H7 (cell line): ENCODE data around the gene FOXL2NB. TPM values are rescaled to one million over a fixed set of nuclear protein-coding genes. Genes with fewer than 3 reads are reported as not detected.

Experiments used
- DNase-seq: peaks from one replicate; pipeline ENCODE4 v3.0.0; 2012
- H3K27me3 ChIP-seq: 2 replicates; pipeline ENCODE4 v1.6.0; 2011; ENCODE audit warnings: mild to moderate bottlenecking, low read length; ENCODE audit not compliant: control insufficient read depth, insufficient read depth
- H3K36me3 ChIP-seq: replicated peaks from 2 replicates; pipeline ENCODE4 v1.5.1; 2011; ENCODE audit warnings: low read length; ENCODE audit not compliant: control insufficient read depth, insufficient read depth
- H3K4me3 ChIP-seq: 2 replicates; pipeline ENCODE4 v1.5.1; 2011; ENCODE audit warnings: low read depth, mild to moderate bottlenecking, control low read depth, low read length, moderate library complexity; ENCODE audit not compliant: insufficient read depth
- total RNA-seq: library from RNA; depleted of rRNA; stranded (reverse); fragments of >200 nt; shearing (Covaris generic); gene quantifications from 2 replicates; pipeline ENCODE4 v1.2.3, GENCODE V29; 2014

FOXL2NB gene
- total RNA-seq, 1 experiment from 2014 or later, result 3.9 TPM

DNA sequence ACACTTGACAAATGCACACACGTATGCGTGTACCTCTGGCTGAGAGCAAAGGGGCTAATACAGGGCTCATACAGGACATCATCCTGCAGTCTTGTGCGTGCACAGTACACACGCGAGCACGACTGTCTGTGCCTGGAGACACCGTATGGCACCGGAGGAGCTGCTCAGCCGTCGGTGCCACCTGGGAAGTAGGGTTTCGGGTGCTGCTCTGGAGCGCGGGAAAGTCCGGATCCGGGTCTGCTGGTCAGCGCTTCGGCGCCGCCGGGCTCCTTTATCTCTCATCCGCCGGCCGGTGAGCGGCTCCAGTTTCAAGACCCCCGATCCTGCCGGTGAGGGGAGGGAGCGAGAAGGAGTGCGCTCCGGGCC, 9.3 kb upstream of the FOXL2NB start:
- peaks cover 68% of the 10 kb centered on the region for H3K27me3 ChIP-seq
- H3K4me3 ChIP-seq, result no peak overlapping the region; the same call in 1 of the 2 replicates
- no peaks in the 10 kb centered on the region for H3K36me3 ChIP-seq
- DNase-seq, result no peak

DNA sequence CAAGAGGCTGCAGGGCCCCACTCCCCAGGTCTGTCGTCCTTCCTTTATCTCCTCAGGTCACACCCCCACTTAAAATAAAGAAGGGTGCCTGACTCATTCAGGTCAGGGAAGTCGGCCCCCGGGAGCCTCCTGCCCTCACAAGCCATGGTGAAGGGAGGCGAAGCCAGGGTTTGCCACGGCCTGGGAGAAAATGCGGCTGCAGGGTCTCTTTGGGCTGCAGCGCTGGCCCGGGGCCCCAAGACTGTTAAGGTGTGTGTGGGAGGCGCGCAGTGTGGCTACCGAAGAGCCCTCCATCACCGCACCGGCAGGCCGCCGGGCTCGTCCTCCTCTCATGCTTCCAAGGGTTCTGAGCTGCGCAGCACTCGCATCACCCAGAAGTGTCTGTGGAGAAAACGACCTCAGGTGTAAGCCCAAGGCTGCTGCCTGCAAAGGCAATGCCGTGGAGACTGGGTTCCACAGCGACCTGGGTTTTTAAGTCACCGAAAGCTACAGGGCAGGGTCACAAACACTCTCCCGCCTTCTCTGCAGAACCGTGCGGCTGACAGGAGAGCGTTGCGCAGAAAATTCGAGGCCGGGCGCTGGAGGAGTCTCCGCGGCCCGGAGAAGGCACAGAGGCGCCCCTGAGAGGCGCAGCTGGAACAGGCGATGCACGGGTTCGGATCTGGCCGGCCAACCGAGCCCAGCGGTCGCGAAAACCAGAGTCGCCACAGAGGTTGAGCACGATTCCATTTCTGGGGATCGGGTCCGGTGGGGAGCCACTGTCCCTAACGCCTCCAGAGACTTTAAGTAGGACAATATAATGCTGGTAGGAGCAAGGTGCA, 8.8 kb upstream of the FOXL2NB start:
- peak overlapping the region; percentile 19; the same call in 1 of the 2 replicates for H3K4me3 ChIP-seq
- no peaks in the 10 kb centered on the region for H3K36me3 ChIP-seq
- DNase-seq, result peak; percentile 79
- H3K27me3 ChIP-seq, result peaks cover 74% of the 10 kb centered on the region

DNA sequence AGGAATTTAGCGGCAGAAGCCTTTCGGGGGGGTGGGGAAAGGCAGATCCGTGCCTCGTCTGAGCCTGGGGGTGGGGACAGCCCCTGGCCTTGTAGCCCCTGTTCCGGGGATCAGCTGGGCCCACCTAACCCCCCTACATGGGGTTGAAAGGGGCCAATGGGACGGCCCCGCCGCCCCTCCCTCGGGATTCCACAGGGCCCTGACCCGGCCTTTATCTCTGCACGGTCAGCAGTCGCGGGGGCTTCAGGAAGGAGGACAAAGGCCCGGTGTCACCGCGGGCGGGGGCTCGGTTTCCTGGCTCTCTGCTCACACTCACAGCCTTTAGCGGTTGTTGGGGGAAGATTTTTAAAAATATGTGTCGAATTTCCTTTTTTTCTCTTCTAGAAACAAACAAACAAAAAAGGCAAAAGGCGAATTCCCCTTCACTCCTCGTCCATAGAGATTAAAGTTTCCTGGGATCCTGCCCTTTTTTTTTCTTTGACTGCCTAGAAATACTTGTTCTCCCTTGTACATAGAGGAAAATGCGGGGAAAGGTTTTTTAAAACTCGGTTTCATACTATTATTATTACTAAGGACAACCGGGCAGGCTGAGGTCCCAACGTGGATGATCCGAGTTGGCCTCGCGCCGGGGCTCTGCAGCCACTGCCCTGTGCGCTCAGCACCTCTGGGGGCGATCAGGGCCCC, 8.0 kb upstream of the FOXL2NB start:
- Histone ChIP-seq H3K4me3 (peak overlapping the region; percentile 19; the same call in 1 of the 2 replicates), H3K27me3 (peaks cover 81% of the 10 kb centered on the region), H3K36me3 (no peaks in the 10 kb centered on the region)
- no peak for DNase-seq

DNA sequence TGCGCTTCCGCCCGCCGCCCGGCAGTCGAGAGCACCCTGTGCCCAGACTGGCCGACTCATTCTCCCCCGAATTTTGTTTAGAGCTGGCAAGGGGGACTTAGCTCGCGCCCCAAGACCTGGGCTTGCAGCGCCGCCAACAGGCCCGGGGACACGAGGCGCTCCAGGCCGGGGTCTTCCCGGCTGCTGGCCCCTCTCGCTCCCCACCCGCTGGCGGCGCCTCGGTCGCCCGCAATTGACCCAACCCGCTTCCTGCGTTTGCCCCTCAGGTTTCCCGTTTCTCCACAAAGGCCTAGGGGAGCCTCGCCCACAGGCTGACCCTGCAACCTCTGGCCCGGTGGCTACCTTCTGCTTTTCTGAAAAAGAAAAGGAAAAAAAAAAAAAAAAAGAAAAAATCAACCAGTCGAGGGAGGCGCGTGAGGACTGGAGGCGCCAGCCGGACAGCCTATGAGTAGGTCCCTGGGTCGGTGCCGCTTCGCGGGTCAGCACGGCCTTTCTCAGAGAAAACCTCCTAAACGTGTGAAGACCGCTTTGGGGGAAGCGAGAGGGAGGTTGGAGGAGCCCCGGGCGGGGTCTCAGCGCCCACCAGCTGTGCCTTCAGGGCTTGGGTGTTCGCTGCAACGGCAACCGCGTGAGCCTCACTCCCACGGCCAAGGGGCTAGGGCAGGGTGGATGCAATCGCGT, 7.3 kb upstream of the FOXL2NB start:
- Histone ChIP-seq H3K4me3 (peak overlapping the region; percentile 19; the same call in 1 of the 2 replicates), H3K27me3 (peaks cover 87% of the 10 kb centered on the region), H3K36me3 (no peaks in the 10 kb centered on the region)
- peak; percentile 90 for DNase-seq

DNA sequence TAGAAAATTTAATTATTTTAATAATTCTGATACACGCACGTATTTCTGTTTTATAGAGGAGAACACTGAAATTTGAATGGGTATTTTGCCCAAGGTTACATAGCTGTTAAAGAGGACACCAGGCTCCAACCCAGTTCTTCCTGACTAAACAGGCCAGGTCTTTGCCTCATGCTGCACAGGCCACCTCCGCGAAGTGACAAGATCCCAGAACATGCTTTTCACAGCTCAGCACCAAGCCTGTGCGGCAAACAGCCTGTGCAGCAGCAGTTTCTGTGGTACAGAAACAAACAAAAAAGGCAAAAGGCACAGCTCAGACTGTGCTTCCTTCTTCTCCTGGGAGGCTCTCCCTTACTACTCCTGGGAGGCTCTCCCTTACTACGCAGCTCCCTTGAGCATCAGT, 6.6 kb upstream of the FOXL2NB start:
- no peaks in the 10 kb centered on the region for H3K36me3 ChIP-seq
- DNase-seq, result no peak
- peaks cover 93% of the 10 kb centered on the region for H3K27me3 ChIP-seq
- H3K4me3 ChIP-seq, result no peak overlapping the region

DNA sequence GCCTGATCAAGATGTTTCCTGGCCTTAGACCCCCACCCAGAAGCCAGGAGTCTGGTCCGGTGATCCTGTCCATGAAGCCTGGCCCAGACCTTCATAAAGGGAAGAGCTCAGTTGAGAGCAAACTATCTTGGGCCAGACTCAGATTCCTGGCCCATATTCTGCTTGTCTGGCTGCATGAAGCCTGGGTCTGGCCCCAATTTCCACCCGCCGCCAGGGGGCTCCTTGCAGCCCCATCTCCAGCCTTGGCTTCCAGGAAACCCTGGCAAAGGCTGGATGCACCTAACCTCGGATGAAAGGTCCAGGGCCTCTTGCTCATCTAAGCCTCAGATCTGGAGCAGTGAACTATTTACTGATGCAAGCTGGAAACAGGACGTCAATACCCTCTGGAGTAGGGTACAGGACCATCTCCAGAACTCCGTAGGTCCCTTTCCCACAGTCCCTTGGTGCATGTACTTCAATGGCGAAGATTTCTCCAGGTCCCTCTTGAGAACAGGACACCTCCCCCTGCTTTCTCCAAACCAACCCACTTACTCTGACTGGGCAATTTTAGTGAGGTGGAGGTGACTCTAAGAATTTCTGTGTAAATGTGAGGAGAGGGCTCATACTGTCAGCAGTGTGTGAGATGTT, 5.6 kb upstream of the FOXL2NB start:
- Histone ChIP-seq H3K36me3 (no peaks in the 10 kb centered on the region), H3K27me3 (peaks cover 99% of the 10 kb centered on the region), H3K4me3 (no peak overlapping the region)
- DNase-seq, result peak; percentile 88

DNA sequence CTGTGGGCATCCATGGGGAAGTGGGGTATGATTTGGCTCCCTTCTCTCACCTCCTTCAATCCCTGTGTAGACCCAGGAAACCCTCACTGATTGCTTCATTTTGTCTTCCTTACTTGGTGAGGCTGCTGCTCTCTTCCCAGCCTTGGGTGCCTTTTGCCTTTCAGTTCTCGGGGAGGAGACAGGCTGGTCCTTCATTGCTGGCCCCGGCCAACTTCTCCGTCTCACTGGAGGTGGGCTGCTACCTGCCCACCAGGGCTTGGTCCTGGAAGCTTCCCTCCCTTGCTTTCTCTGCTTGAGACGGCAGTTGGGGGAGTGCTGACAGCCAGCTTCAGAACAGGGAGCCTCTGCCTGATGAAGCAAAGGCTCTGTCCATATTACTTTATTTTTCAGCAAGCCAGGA, 4.7 kb upstream of the FOXL2NB start:
- Histone ChIP-seq H3K36me3 (no peaks in the 10 kb centered on the region), H3K27me3 (peaks cover 99% of the 10 kb centered on the region), H3K4me3 (no peak overlapping the region)
- no peak for DNase-seq

DNA sequence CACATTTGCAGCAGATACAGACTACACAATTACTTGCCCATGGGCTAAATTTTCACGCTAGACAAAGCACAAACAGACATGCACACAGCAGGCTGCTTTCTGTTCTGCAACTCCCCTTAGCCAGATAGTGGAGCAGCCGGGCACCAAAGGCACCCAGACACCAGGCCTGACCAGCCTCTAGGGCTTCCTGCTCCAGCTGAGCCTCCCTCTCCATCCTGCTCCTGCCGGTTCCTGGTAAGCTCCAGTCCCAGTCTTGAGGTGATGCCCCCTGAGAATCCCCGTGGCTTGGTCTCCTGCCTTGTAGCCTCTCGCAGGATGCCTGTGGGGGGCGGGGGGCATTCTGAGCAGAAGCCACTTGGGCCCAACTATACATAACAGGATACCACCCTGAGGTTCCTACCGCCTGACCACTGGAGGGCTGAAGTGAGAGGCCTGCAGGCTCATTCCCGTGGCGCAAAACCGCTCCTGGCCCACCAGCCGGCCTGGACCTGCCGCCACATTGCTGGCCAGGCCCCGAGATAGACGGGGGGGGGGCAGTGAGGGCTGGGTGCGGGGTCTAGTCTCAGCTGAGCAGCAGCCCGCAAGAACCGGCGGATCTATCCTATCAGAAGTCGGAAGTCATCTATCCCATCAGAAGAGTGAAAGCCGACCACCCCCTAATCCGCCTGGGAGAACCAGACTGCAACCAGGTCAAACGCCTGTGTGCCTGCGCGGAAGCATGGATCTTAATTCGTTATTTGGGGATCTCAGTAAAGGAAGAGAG, 4.0 kb upstream of the FOXL2NB start:
- Histone ChIP-seq H3K36me3 (no peaks in the 10 kb centered on the region), H3K27me3 (peaks cover 99% of the 10 kb centered on the region), H3K4me3 (no peak overlapping the region)
- DNase-seq, result peak; percentile 73

DNA sequence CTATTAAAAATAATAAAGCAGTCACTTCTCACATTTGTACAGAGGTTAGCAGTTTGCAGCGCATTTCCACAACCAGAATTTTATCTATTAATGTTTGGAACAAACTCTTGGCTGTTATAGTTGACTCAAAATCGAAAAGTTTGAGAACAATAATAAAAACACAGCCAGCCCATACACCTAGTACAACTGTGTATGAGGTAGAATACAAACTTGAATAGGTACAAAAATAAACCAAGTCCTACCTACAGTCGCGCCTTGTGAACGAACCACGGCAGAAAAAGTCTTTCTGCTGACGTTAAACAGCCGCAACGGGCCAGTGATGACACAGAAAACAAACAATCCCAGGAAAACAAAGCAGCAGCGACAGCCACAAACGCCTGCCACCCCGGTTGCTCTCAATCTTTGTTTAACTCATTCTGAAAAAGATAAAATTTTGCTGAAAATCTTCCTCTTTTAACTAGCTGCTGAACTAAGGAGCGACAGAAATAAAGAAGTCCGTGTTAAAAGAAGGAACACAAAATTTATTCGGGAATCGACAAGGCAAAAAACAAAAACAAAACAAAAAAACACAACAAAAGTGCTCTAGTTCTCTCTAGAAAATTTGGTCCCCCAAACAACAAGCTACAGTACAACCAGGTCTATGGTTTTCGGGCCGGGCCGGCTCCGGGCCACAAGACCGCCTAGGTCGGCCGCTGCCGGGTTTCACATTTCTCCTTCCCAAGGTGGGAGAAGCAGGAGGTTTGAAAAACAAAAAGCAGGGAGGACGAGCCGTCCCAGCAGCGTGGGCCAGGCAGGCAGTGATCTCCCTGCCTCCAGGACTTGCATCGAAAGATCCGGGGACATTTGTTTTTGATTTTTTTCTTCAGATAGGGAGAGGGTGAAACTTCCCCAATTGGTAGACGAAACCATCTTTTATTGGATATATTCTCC, 3.0 kb upstream of the FOXL2NB start:
- peaks cover 99% of the 10 kb centered on the region for H3K27me3 ChIP-seq
- peak; percentile 78 for DNase-seq
- peak overlapping the region; percentile 2; the same call in 1 of the 2 replicates for H3K4me3 ChIP-seq
- no peaks in the 10 kb centered on the region for H3K36me3 ChIP-seq

DNA sequence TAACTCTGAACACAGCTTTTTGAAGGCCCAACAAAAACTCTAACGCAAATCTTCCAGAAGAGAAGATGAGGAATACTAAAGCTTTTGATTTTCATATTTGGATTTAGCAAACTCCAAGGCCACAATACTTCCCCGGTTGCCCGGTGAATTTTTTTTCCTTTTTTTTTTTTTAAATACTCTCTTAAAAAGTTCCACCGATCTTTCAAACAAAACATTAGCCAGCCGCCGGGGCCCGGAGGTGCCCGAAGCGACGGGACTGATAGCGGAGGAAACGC, 2.4 kb upstream of the FOXL2NB start:
- no peaks in the 10 kb centered on the region for H3K36me3 ChIP-seq
- H3K4me3 ChIP-seq, result peak overlapping the region; percentile 35
- H3K27me3 ChIP-seq, result peaks cover 98% of the 10 kb centered on the region
- DNase-seq, result no peak

DNA sequence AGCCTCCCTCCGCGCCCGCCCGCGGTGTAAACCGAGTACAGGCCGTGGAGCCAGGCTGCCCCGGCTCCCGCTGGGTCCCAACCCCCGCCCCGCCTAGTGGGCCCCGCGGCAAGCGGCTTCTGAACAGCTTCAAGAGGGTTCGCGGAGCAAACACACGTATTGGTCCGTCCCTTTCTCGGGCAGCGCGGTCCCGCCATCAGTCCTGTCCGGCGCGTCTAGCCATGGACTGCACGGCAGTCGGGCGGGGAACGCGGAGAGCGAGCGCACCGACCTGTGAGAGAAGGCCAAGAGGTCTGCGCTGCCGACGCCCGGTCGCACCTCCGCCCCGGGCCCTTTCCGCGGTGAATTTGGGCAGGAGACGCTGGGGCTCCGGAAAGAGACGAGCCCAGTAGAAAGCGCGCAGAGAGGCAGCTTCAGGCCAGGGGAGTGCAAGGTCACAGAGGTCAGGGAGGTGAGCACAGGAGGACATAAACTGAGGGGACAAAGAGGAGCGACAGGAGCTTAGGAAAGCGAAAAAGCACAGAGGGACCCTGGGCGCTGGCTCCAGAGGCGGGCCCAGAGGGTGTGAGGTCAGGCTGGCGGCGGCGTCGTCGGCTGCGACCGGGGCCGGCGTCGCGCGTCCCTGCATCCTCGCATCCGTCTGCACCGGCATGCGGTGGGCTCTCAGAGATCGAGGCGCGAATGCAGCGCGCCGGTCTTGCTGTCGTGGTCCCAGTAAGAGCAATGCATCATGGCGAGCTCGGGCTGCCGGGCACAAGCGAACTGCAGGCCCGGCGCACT, 1.9 kb upstream of the FOXL2NB start:
- H3K27me3 ChIP-seq, result peaks cover 98% of the 10 kb centered on the region
- H3K4me3 ChIP-seq, result peak overlapping the region; percentile 35
- peak; percentile 83 for DNase-seq
- no peaks in the 10 kb centered on the region for H3K36me3 ChIP-seq

DNA sequence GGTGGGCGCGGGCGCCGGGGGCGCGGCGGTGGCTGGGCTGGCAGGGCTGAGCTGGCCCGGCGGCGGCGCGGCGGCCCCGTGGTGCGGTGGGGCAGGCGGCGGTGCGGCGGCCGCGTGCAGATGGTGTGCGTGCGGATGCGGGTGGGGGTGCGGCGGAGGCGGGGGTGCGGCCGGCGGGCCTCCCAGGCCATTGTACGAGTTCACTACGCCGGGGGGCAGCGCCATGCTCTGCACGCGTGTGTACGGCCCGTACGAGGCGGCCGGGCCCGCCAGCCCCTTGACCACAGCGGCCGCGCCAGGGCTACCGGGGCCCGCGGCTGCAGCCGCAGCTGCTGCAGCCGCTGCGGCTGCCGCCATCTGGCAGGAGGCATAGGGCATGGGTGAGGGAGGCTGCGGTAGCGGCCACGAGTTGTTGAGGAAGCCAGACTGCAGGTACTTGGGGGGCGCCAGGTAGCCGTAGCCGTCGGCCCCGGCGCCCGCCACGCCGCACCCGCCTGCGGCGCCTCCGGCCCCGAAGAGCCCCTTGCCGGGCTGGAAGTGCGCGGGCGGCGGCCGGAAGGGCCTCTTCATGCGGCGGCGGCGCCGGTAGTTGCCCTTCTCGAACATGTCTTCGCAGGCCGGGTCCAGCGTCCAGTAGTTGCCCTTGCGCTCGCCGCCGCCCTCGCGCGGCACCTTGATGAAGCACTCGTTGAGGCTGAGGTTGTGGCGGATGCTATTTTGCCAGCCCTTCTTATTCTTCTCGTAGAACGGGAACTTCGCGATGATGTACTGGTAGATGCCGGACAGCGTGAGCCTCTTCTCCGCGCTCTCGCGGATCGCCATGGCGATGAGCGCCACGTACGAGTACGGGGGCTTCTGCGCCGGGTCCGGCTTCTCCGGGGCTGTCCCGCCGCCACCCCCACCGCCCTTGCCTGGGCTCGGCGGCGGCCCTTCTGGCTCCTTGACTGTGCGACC, 1.0 kb upstream of the FOXL2NB start:
- H3K27me3 ChIP-seq, result peaks cover 98% of the 10 kb centered on the region
- H3K4me3 ChIP-seq, result peak overlapping the region; percentile 55
- peak; percentile 78 for DNase-seq
- H3K36me3 ChIP-seq, result no peaks in the 10 kb centered on the region
